GM19193 (cell line): ENCODE results near the gene PTPRD.

Experiments used
- POLR2A ChIP-seq: IDR thresholded peaks from 4 replicates; pipeline ENCODE4 v1.6.1; 2011; ENCODE audit not compliant: insufficient read depth, insufficient read length; ENCODE audit errors: extremely low read depth

PTPRD gene

DNA sequence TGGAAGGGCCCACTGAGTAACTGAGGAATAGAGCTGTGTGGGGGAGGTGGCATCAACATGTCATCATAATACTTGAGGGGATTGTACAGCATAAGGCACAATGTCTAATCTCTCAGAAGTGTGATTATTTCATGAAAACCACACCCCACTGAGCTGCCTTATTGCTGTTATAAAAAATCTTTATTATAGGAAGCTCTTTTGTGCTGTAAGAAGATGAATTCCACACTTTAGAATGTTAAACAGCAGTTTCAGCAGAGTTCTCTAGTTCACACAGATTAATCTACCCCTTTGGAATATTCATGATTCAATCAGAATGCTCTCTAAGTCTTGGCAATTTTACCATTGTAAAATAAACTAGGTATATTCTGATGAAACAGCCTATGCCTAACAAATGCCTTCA lies 1389.6 kb downstream of the PTPRD start:
- TF ChIP-seq POLR2A = no peak

DNA sequence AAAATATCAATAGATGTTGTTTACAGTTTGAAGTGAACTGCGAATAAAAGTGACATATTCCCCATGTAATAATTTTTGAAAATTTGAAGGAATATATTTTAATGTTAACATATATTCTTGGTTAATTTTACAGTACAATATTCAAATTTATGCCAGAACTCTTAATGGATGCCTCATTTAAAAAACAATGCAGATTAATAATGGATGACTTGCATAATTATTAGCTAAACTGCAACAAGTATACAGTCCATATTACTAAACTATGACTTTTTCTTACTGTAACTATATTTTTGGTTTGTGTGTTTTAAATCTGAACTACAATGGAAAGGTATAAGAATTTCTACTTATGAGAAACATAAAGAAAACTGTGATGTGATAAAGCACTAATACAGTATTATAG lies 1390.1 kb downstream of the PTPRD start:
- TF ChIP-seq POLR2A = no peak

DNA sequence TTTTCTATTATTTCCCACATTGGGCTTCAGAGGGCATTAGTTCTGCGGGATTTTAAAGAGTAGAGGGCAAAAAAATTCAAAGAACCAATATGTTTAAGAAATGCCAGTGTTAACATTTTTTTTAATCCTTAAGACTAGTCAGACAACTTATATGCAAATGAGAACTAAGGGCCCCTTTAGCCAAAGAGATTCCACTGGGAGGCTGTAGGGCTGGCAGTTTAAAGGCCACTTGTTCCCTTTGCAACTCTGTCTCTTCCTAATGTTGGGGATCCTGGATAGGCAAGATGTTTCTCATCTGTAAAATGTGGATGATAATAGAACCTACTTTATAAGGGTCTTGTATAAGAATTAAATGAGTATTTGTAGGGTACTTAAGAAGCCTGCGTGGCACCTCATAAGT lies 1395.9 kb downstream of the PTPRD start:
- TF ChIP-seq POLR2A = no peak

DNA sequence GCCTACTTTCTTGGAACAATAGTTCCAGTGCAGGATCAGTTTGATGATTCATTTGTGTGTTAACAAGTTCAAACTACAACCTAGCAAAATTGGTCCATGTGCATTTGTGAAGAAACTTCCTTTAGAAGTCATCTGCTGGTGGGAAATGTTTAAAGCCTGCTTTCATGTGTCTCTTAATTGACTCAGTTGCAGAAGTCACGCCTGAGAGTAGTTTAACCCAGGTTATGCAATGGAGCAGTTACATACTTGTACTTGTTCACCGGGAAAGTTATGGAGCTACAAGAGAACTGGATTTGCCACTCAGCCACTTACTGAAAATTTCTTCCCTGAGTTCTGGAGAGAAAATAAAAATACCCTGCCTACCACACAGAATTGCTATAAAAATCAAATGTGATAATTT lies 1397.8 kb downstream of the PTPRD start:
- TF ChIP-seq POLR2A = no peak

DNA sequence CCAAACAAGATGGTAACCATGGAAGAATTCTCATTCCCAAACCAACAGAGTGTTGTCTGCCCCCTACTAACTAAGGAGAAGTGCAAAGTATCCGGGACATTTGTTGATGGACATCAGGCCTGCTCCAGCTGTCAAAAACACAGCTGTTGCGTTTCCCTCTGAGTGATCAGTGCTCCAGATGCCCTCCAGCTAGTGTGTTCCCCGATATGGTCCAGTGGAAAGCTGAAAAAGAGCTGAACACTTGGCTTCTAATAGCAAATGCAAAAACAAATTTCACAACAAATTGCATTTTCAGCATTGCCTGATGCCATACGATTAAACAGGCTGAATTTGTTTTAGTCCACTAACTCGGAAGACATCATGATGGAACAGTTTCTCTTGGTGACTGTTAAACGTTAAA lies 1398.7 kb downstream of the PTPRD start:
- no peak for TF ChIP-seq POLR2A

DNA sequence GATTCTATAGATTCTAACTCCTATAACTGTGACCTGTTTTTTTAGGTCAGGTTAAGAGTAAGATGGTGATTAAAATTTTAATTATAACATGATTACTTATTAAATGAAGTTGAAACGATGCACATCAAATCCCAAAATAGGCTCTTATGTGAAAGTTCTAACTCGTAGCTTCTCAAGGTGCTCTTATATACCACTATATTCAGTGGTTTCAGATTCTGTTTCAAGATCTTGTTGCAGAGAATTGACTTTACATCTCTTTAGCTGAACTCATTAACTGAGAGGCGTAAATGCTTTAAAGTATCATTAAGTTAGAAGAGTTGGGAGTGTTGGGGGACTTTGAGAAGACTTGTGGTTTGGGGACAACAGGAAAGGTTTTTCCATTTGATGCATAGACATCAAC lies 1399.8 kb downstream of the PTPRD start:
- no peak for TF ChIP-seq POLR2A

- TF ChIP-seq POLR2A = no peak
These were observed 1410.5 kb downstream of the PTPRD start for GRCh38 chr9:9202276-9202675.

DNA sequence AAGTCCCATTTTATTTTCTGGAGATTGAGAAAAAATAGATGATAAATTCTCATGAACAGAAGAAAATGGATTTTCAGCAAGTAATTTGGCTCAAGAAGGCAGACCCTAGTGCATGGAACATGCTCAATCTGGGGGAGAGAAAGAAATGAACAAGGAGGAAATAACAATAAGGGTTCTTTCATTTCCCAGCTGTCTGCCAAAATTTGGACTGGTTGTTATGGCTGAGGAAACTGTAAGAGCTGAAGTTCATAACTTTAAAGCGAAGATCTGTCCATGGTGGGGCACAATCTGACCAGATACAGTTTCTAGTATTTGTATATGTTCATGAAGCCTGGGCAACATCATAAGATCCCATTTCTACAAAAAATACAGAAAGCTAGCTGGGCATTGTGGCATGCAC lies 1426.7 kb downstream of the PTPRD start:
- TF ChIP-seq POLR2A = no peak

GRCh38 chr9:9182431-9182830 lies 1430.4 kb downstream of the PTPRD start:
- TF ChIP-seq POLR2A = no peak

DNA sequence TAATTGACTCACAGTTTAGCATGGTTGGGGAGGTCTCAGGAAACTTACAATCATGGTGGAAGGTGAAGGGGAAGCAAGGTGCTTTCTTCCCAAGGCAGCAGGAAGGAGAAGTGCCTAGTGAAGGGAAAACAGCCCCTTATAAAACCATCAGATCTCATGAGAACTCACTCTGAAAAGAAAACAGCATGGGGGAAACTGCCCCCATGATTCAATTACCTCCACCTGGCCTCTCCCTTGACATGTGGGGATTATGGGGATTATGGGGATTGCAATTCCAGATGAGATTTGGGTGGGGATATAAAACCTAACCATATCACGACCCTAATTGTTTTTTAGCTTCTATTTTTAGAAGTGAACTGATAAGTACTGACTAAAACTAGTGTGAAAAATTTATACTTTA lies 1435.7 kb downstream of the PTPRD start:
- TF ChIP-seq POLR2A = no peak

DNA sequence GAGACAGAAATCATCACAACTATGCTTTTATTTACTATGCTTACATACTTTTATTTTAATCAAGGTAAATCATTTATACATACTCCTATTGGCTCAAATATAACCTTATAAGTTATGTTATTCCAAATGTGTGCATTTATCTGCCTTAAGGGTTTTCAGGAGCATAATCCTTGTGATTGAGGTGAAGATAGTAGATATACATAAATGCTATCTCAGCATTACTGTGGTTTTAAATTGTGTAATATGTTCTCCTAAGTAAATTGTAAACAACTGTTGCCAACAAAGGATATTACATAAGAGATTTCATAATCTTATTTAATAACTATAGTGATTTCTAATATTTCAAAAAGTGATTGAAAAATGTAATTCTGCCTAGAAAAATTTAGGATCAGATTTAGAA lies 1438.4 kb downstream of the PTPRD start:
- TF ChIP-seq POLR2A = no peak

- TF ChIP-seq POLR2A = no peak
These were observed 1439.5 kb downstream of the PTPRD start for GRCh38 chr9:9173264-9173663.

GRCh38 chr9:9170439-9171134 lies 1442.2 kb downstream of the PTPRD start:
- no peak for TF ChIP-seq POLR2A

DNA sequence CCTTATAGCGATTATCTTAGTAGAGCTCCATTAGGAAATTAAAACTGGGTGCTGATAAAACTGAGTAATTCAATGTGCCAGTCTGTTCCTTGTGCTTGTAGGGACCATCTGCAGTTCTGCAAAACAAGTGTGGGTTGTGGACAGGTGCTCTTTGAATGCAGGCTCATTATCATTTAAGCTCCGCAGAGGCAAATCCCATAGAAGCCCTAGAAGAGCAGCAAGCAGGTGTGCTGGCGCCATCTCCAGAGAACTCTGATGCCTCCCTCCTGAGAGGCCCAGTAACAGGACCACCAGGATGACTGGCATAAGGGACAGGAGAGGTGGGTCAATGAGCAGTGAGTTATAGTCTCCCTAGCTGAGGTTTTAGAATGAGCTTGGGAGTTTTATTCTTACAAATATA lies 1470.8 kb downstream of the PTPRD start:
- no peak for TF ChIP-seq POLR2A

DNA sequence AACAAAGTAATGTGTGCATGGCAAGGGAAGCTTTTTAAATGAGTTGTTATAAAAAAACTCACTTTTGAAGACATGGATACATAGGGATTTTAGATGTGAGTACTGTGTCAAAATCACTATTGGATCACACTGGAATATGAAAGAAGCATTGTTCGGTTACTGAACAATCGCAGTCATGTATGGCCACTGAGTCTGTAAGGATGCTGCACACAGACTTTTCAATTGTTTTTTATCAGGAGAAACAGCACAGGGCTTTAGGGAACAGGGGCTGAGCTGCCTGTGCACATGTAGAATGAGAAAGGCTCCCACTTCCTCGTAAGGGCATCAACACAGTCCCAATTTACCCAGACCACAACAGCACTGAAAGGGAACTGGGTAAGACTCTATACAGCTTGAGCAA lies 1479.3 kb downstream of the PTPRD start:
- TF ChIP-seq POLR2A = no peak

- TF ChIP-seq POLR2A = no peak
These were observed 1488.2 kb downstream of the PTPRD start for GRCh38 chr9:9124616-9125015.
